ENCODE measurements around the gene TERF2IP. TPM values are rescaled to one million over a fixed set of nuclear protein-coding genes. Genes with fewer than 3 reads are reported as not detected.

TERF2IP gene
- total RNA-seq, 1 experiment from 2014 or later = 16.9 TPM

DNA sequence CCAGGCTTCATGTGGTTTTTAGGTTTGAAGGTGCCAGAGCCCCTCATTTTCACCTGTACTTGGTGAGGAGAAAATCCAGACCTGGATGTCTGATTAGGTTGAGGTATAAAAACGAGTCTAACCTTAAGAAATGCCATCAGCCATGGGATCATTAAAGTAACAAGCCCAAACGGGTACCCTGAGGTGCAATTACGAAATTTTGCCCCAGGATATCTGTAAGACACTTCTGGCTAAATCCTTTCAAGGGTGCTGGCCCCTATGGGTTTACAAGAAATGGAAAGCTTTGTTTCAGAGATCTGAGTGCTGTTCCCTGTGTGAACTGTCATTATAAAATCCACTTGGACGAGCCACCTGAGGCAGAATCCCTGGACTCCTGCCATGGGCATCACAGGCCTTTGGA lies 44.3 kb upstream of the TERF2IP start:
- no peak overlapping the region for H3K27ac ChIP-seq
- no TSS peak for BruUV-seq (replicated peaks)
- no peaks in the 10 kb centered on the region for H3K79me2 ChIP-seq (ENCODE audit: low read depth)
- intact Hi-C loops (cut with micrococcal nuclease; ENCODE audit: unreplicated experiment) = no loop called here
- H2AFZ ChIP-seq = no peak overlapping the region
- no peak overlapping the region for H3K4me3 ChIP-seq
- POLR2A ChIA-PET (ENCODE audit: unreplicated experiment) = no interaction called here
- CTCF ChIA-PET = no interaction called here
- no peak overlapping the region for H3K4me2 ChIP-seq
- TF ChIP-seq, protein P1, sequence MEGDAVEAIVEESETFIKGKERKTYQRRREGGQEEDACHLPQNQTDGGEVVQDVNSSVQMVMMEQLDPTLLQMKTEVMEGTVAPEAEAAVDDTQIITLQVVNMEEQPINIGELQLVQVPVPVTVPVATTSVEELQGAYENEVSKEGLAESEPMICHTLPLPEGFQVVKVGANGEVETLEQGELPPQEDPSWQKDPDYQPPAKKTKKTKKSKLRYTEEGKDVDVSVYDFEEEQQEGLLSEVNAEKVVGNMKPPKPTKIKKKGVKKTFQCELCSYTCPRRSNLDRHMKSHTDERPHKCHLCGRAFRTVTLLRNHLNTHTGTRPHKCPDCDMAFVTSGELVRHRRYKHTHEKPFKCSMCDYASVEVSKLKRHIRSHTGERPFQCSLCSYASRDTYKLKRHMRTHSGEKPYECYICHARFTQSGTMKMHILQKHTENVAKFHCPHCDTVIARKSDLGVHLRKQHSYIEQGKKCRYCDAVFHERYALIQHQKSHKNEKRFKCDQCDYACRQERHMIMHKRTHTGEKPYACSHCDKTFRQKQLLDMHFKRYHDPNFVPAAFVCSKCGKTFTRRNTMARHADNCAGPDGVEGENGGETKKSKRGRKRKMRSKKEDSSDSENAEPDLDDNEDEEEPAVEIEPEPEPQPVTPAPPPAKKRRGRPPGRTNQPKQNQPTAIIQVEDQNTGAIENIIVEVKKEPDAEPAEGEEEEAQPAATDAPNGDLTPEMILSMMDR (conservative IDR thresholded peaks at IDR 0.05) = no peak
- TF ChIP-seq EZH2 (IDR thresholded peaks at IDR 0.05; ENCODE audit: low read depth) = no peak
- H3K27me3 ChIP-seq (ENCODE audit: insufficient read depth, low read depth) = no peaks in the 10 kb centered on the region
- no peaks in the 10 kb centered on the region for H4K20me1 ChIP-seq (ENCODE audit: insufficient read depth)
- H3K36me3 ChIP-seq (ENCODE audit: low read depth) = peaks cover 35% of the 10 kb centered on the region
- no peaks in the 10 kb centered on the region for H3K4me1 ChIP-seq (replicated peaks; ENCODE audit: insufficient read depth)
- H3F3A ChIP-seq (ENCODE audit: insufficient read depth, low read depth) = no peaks in the 10 kb centered on the region
- no peaks in the 10 kb centered on the region; the same call in 1 of the 2 replicates for H3K9me3 ChIP-seq (ENCODE audit: insufficient read depth, low read depth)
- DNase-seq = no peak
- H3K9me2 ChIP-seq (ENCODE audit: insufficient read depth) = no peaks in the 10 kb centered on the region

DNA sequence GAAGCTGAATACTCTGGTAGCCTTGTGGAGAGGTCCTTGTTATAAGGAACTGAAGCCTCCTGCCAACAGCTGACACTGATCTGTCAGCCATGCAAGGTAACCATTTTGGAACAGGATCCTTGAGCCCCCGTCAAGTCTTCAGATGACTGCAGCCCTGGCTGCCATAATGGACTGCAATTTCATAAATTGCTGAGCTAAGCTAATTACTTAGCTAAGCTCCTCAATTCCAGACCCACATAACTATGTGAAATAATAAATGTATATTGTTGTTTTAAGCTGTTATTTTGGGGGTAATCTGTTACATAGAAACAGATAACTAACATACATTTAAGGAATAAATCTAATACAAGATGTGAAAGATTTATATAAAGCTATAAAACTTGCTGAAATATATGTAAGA lies 41.1 kb upstream of the TERF2IP start:
- Histone ChIP-seq H3K27me3 (ENCODE audit: insufficient read depth, low read depth) (no peaks in the 10 kb centered on the region), H2AFZ (no peak overlapping the region), H4K20me1 (ENCODE audit: insufficient read depth) (no peaks in the 10 kb centered on the region), H3K9me3 (ENCODE audit: insufficient read depth, low read depth) (no peaks in the 10 kb centered on the region; the same call in 1 of the 2 replicates), H3K4me3 (no peak overlapping the region), H3K36me3 (ENCODE audit: low read depth) (peaks cover 25% of the 10 kb centered on the region), H3K9me2 (ENCODE audit: insufficient read depth) (no peaks in the 10 kb centered on the region), H3K27ac (no peak overlapping the region), H3F3A (ENCODE audit: insufficient read depth, low read depth) (no peaks in the 10 kb centered on the region), H3K4me2 (no peak overlapping the region), H3K79me2 (ENCODE audit: low read depth) (no peaks in the 10 kb centered on the region), H3K4me1 (replicated peaks; ENCODE audit: insufficient read depth) (no peaks in the 10 kb centered on the region)
- POLR2A ChIA-PET (ENCODE audit: unreplicated experiment) = no interaction called here
- no peak for TF ChIP-seq EZH2 (IDR thresholded peaks at IDR 0.05; ENCODE audit: low read depth)
- TF ChIP-seq, protein P1 (conservative IDR thresholded peaks at IDR 0.05) = no peak
- intact Hi-C loops (cut with micrococcal nuclease; ENCODE audit: unreplicated experiment) = no loop called here
- no peak for DNase-seq
- CTCF ChIA-PET = no interaction called here
- BruUV-seq (replicated peaks) = no TSS peak

DNA sequence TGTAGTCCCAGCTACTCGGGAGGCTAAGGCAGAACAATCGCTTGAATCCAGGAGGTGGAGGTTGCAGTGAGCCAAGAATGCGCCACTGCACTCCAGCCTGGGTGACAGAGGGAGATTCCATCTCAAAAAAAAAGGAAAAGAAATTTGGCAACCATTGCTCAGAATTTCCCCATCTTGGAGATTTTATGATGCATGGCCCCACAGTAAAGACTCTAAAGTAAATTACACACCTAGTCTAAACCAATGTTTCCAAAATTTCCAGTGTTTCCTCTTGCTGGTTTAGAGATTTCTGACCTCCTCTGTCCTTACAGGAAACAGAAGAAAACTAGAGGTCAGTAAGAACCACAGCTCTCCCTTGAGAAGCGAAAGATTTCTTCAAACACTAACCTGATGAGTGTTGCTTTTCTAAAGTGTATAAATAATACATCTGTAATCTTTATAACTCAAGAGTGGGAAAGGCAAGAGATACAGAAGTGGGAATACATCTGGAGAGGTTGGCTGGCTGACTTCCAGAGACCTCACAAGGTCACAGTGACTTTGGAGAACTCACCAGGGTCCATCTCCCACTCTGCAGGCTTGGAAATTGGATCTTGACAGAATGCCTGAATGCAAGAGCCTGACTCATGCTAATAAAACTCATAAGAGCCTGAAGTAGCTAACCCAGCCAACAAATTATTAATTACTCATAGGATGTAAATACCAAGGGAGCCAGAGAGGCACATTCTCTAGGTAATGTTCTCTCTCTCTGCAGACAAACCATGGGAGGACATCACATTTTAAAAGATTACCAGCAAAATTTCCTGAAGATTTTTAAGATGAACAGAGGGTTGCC lies 33.3 kb upstream of the TERF2IP start:
- POLR2A ChIA-PET (ENCODE audit: unreplicated experiment) = no interaction called here
- H3K36me3 ChIP-seq (ENCODE audit: low read depth) = peaks cover 10% of the 10 kb centered on the region

More for the DNA sequence above, 33.3 kb upstream of the TERF2IP start:
- CTCF ChIA-PET = no interaction called here
- H3K9me3 ChIP-seq (ENCODE audit: insufficient read depth, low read depth) = no peaks in the 10 kb centered on the region
- H2AFZ ChIP-seq = no peak overlapping the region
- no peaks in the 10 kb centered on the region for H4K20me1 ChIP-seq (ENCODE audit: insufficient read depth)
- no TSS peak for BruUV-seq (replicated peaks)
- H3K27ac ChIP-seq = no peak overlapping the region
- intact Hi-C loops (cut with micrococcal nuclease; ENCODE audit: unreplicated experiment) = no loop called here
- H3K9me2 ChIP-seq (ENCODE audit: insufficient read depth) = no peaks in the 10 kb centered on the region
- no peaks in the 10 kb centered on the region for H3K27me3 ChIP-seq (ENCODE audit: insufficient read depth, low read depth)
- H3K4me1 ChIP-seq (replicated peaks; ENCODE audit: insufficient read depth) = no peaks in the 10 kb centered on the region
- TF ChIP-seq, protein P1 (conservative IDR thresholded peaks at IDR 0.05) = no peak
- TF ChIP-seq EZH2 (IDR thresholded peaks at IDR 0.05; ENCODE audit: low read depth) = no peak
- H3K4me2 ChIP-seq = no peak overlapping the region
- no peaks in the 10 kb centered on the region for H3K79me2 ChIP-seq (ENCODE audit: low read depth)
- H3F3A ChIP-seq (ENCODE audit: insufficient read depth, low read depth) = no peaks in the 10 kb centered on the region
- peak in 1 of 2 experiments; percentile 53 for DNase-seq
- H3K4me3 ChIP-seq = no peak overlapping the region
